Measurements from ENCODE around the gene PPM1H. TPM values are rescaled to one million over a fixed set of nuclear protein-coding genes. Genes with fewer than 3 reads are reported as not detected.

Gene PPM1H
- total and polyA plus RNA-seq, 2 of the 8 experiments (the other 6 are each of a cell fraction or from before 2014, with no cell fraction given): 16.4 to 36.1 TPM

GRCh38 chr12:62631471-62632410, 303.2 kb downstream of the PPM1H start (continued):
- TF ChIP-seq CHD7 (IDR thresholded peaks at IDR 0.05; ENCODE audit: insufficient replicate concordance, low read length): no peak
- TF ChIP-seq RXRA (IDR thresholded peaks at IDR 0.05; ENCODE audit: insufficient read depth, low read depth, low read length): no peak
- no peak for TF ChIP-seq ATF2 (IDR thresholded peaks at IDR 0.05; ENCODE audit: low read length)
- 0 out of 4 replicates have a peak, but pooled peaks of 1 of the 2 experiments have one; percentile 67 for TF ChIP-seq HDAC2 (IDR thresholded peaks at IDR 0.05; ENCODE audit: borderline replicate concordance in 1 of 2, low read depth in 2 of 2, low read length in 2 of 2)
- no peak for TF ChIP-seq E2F6 (IDR thresholded peaks at IDR 0.05)
- TF ChIP-seq KDM5A (IDR thresholded peaks at IDR 0.05; ENCODE audit: low read length): no peak
